GM12891 (cell line): ENCODE measurements around the gene FMN1.

ENCODE experiments used
- PAX5 ChIP-seq: IDR thresholded peaks from 2 replicates; pipeline ENCODE4 v1.6.1; 2011; ENCODE audit warnings: low read length, moderate library complexity, mild to moderate bottlenecking; ENCODE audit not compliant: insufficient read depth, severe bottlenecking
- POLR2A ChIP-seq: IDR thresholded peaks from 2 replicates; pipeline ENCODE4 v1.6.1; 2011; ENCODE audit warnings: low read depth, low read length, control low read depth
- POLR2AphosphoS5 ChIP-seq: IDR thresholded peaks from 2 replicates; pipeline ENCODE4 v1.6.1; 2011; ENCODE audit warnings: low read depth, low read length, control low read depth
- POU2F2 ChIP-seq: IDR thresholded peaks from 2 replicates; pipeline ENCODE4 v1.6.1; 2011; ENCODE audit warnings: low read depth, mild to moderate bottlenecking, control low read depth, low read length, moderate library complexity
- SPI1 ChIP-seq: IDR thresholded peaks from 2 replicates; pipeline ENCODE4 v1.6.1; 2011; ENCODE audit warnings: low read depth, low read length, control low read depth
- TAF1 ChIP-seq: IDR thresholded peaks from 2 replicates; pipeline ENCODE4 v1.6.1; 2011; ENCODE audit warnings: low read depth, low read length, control low read depth

- TF ChIP-seq POLR2AphosphoS5 (no peak), POLR2A (no peak), TAF1 (no peak), SPI1 (no peak), POU2F2 (no peak), PAX5 (no peak)
These were observed 129.6 kb downstream of the FMN1 start for GRCh38 chr15:33064878-33065277.
